OCI-LY1 (cell line): ENCODE results near the gene LRRC59.

Experiments used
- CTCF ChIP-seq: fragments of 200-600 bp; sonication (generic), shearing (Covaris generic); IDR thresholded peaks from 2 replicates; pipeline ENCODE4 v1.5.1; 2017; ENCODE audit warnings: mild to moderate bottlenecking, antibody characterized with exemption, low read length, moderate library complexity, mixed read lengths
- EZH2 ChIP-seq: fragments of 200-600 bp; sonication (generic), shearing (Covaris generic); IDR thresholded peaks from 2 replicates; pipeline ENCODE4 v1.8.0; 2017; ENCODE audit warnings: borderline replicate concordance, mixed run types, mild to moderate bottlenecking, antibody characterized with exemption, low read length, moderate library complexity, mixed read lengths

GRCh38 chr17:50359998-50360461, 37.3 kb downstream of the LRRC59 start:
- no peak for TF ChIP-seq CTCF
- no peak for TF ChIP-seq EZH2
